GM19463 (cell line): Measurements from ENCODE around the gene FBXL16.

Source experiments
- ATAC-seq: cut with Tn5 transposase; IDR thresholded peaks from one replicate; pipeline ENCODE4 v1.9.1; 2021; ENCODE audit warnings: mild to moderate bottlenecking, moderate library complexity; ENCODE audit not compliant: unreplicated experiment

The FBXL16 gene

GRCh38 chr16:734981-735881, 29.6 kb upstream of the FBXL16 start:
- ATAC-seq, result no peak

GRCh38 chr16:734208-734980, 28.8 kb upstream of the FBXL16 start:
- ATAC-seq, result no peak

- ATAC-seq, result no peak
Observed at GRCh38 chr16:733382-734207, 28.0 kb upstream of the FBXL16 start.

- no peak for ATAC-seq
Observed at GRCh38 chr16:732936-733335, 27.3 kb upstream of the FBXL16 start.

- ATAC-seq, result no peak
Observed at GRCh38 chr16:732332-732731, 26.7 kb upstream of the FBXL16 start.

- no peak for ATAC-seq
Observed at GRCh38 chr16:730666-731509, 25.3 kb upstream of the FBXL16 start.

- ATAC-seq, result no peak
Observed at GRCh38 chr16:729768-730665, 24.4 kb upstream of the FBXL16 start.

GRCh38 chr16:728890-729744, 23.5 kb upstream of the FBXL16 start:
- no peak for ATAC-seq

- peak; percentile 45 for ATAC-seq
Observed at GRCh38 chr16:728131-728889, 22.7 kb upstream of the FBXL16 start.

- ATAC-seq, result no peak
Observed at GRCh38 chr16:727291-727977, 21.8 kb upstream of the FBXL16 start.

- no peak for ATAC-seq
Observed at GRCh38 chr16:726438-727290, 21.1 kb upstream of the FBXL16 start, which contains the start of the genes CCDC78 and HAGHL. Gene CCDC78 (minus strand): TSS chr16:726443. CDS start chr16:726367, 76 bp downstream. Gene HAGHL (plus strand): TSS chr16:727106. CDS start chr16:727510, 404 bp downstream.

GRCh38 chr16:726188-726437, 20.5 kb upstream of the FBXL16 start:
- no peak for ATAC-seq

- no peak for ATAC-seq
Observed at GRCh38 chr16:725463-726187, 20.0 kb upstream of the FBXL16 start.

- ATAC-seq, result no peak
Observed at GRCh38 chr16:725041-725376, 19.4 kb upstream of the FBXL16 start.

- no peak for ATAC-seq
Observed at GRCh38 chr16:724188-725040, 18.8 kb upstream of the FBXL16 start.
